Measurements from ENCODE around the gene SAMD3. TPM values are rescaled to one million over a fixed set of nuclear protein-coding genes. Genes with fewer than 3 reads are reported as not detected.

Gene SAMD3
- total and polyA plus RNA-seq, 11 donors = 0.06 to 4.2 (median 0.68) TPM; not detected in 4

DNA sequence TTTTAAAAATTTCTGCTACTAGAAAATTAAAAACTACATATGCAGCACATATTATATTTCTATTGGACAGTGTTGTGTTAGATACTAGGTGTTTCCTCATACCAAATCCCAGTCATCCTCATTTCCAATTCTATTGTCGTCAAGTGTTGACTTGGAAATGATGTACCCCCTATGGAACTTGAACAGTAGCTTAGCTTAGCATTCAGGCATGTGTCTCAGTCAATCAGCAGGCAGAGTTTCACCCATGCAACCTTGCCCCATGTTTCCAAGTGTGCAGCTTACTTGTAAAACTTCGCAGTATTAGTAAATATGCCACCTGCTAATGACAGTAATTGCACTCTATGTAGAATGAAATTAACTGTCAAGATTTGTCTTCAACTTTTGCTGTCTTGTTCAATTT lies 59.5 kb downstream of the SAMD3 start:
- ATAC-seq = no peak
- no peak for DNase-seq
- Histone ChIP-seq H3K4me3 (no peak overlapping the region), H3K9me3 (peaks cover 0 to 15% (median 0%) of the 10 kb centered on the region in 12 donors), H3K27ac (no peak overlapping the region), H3K36me3 (no peaks in the 10 kb centered on the region), H3K4me1 (peaks cover 0 to 6% (median 0%) of the 10 kb centered on the region in 12 donors), H3K27me3 (no peaks in the 10 kb centered on the region)
- intact Hi-C loops (cut with DNase I) = no loop called here
- no peak for TF ChIP-seq POLR2A (IDR thresholded peaks at IDR 0.05)
- TF ChIP-seq, protein P1, sequence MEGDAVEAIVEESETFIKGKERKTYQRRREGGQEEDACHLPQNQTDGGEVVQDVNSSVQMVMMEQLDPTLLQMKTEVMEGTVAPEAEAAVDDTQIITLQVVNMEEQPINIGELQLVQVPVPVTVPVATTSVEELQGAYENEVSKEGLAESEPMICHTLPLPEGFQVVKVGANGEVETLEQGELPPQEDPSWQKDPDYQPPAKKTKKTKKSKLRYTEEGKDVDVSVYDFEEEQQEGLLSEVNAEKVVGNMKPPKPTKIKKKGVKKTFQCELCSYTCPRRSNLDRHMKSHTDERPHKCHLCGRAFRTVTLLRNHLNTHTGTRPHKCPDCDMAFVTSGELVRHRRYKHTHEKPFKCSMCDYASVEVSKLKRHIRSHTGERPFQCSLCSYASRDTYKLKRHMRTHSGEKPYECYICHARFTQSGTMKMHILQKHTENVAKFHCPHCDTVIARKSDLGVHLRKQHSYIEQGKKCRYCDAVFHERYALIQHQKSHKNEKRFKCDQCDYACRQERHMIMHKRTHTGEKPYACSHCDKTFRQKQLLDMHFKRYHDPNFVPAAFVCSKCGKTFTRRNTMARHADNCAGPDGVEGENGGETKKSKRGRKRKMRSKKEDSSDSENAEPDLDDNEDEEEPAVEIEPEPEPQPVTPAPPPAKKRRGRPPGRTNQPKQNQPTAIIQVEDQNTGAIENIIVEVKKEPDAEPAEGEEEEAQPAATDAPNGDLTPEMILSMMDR (IDR thresholded peaks at IDR 0.05) = no peak
- WGBS, 4 donors = 85 to 91% (median 88%) methylated on average over 2 of the region's 2 CpGs

DNA sequence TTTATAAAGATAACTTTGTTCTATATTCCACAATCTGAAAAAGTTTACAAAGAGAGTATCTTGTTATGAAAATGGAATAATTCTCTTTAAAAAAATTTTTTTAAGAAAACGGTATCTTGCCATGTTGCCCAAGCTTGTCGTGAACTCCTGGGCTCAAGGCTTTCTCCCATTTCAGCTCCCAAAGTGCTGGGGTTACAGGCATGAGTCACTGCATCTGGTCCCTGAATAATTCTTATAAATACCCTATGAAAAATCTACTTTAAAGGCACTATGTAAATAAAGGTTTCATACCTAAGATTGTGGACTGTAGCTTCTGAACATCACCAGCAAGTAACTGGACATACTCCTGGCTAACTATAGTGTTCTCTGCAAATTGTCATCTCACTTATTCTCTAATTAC lies 60.3 kb downstream of the SAMD3 start:
- peaks cover 0 to 6% (median 0%) of the 10 kb centered on the region in 12 donors for H3K4me1 ChIP-seq
- DNase-seq (no peak), ATAC-seq (no peak)
- intact Hi-C loops (cut with DNase I) = no loop called here
- H3K36me3 ChIP-seq = no peaks in the 10 kb centered on the region
- no peaks in the 10 kb centered on the region for H3K27me3 ChIP-seq
- H3K4me3 ChIP-seq = no peak overlapping the region
- peak overlapping the region in 4 of 12 donors; percentile 7 to 61 (median 21) for H3K27ac ChIP-seq
- no peak for TF ChIP-seq POLR2A (IDR thresholded peaks at IDR 0.05)
- TF ChIP-seq, protein P1 (IDR thresholded peaks at IDR 0.05) = no peak
- H3K9me3 ChIP-seq = peaks cover 0 to 17% (median 0%) of the 10 kb centered on the region in 12 donors
- WGBS, 4 donors = 80 to 84% (median 81%) methylated on average over 2 of the region's 2 CpGs

DNA sequence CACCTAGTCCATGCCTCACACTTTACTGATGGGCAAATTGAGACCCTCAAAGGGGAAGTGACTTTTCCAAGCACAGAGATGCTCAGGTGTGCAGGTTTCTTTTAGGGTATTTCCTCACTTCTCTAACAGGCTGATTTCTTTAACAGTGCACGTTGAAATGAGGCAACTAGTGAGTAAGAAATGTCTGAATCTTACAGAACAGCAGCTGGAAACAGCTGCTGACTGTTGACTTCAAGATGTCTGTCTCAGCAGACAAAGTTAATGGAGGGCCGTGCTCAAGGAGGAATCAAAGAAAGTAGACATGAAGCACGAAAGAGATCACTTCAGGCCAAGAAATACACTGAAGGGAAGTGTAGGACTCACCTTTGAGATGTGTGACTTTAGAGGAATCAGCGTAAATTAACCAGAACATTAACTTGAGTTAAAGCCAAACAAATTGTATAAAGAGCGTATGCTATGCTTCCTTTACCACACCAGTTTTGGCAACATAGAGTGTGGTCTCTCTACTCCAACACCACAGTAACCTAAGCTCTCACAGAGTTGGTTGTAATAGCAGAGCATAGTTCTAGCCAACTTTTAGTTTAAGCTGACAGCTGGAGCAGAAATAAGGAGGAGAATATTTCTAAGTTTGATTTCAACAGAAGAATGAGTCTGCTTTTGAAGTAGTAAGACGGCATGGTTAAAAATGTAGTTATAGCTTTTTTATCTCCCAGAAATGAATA lies 60.9 kb downstream of the SAMD3 start:
- 46 to 55% (median 51%) methylated on average over 6 of the region's 6 CpGs for WGBS, 4 donors
- peak overlapping the region in 7 of 12 donors; percentile 3 to 66 (median 32) for H3K27ac ChIP-seq
- peaks cover 0 to 17% (median 0%) of the 10 kb centered on the region in 12 donors for H3K9me3 ChIP-seq
- peaks cover 0 to 6% (median 0%) of the 10 kb centered on the region in 12 donors for H3K4me1 ChIP-seq
- intact Hi-C loops (cut with DNase I) = no loop called here
- H3K27me3 ChIP-seq = no peaks in the 10 kb centered on the region
- no peaks in the 10 kb centered on the region for H3K36me3 ChIP-seq
- H3K4me3 ChIP-seq = no peak overlapping the region
- ATAC-seq (peak; percentile 37 to 92 (median 68)), DNase-seq (peak in 2 of 5 donors; percentile 44 to 56)
- no peak for TF ChIP-seq POLR2A (IDR thresholded peaks at IDR 0.05)
- TF ChIP-seq, protein P1 (IDR thresholded peaks at IDR 0.05) = no peak

DNA sequence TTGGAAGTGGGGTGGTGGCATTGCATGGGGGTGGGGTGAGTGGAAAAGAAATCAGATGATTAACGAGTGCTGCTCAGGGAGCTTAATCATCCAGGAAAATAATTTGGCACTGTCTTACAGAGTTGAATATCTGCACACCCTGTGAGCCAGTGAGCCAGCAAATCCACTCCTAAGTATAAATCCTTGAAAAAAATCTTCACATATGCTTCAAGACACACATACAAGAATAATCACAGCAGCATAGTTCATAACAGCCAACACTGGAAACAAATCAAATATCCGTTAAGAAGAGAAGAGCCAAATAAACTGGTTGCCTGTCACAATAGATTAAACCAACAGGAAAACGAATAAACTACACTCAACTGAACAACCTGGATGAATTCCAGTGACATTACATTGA lies 62.8 kb downstream of the SAMD3 start:
- no peaks in the 10 kb centered on the region for H3K36me3 ChIP-seq
- H3K4me1 ChIP-seq = peaks cover 0 to 6% (median 0%) of the 10 kb centered on the region in 12 donors
- DNase-seq (no peak), ATAC-seq (peak in 1 of 4 donors; percentile 52)
- no peaks in the 10 kb centered on the region for H3K27me3 ChIP-seq
- no peak overlapping the region for H3K27ac ChIP-seq
- no peak overlapping the region for H3K4me3 ChIP-seq
- peaks cover 0 to 17% (median 0%) of the 10 kb centered on the region in 12 donors for H3K9me3 ChIP-seq
- TF ChIP-seq POLR2A (IDR thresholded peaks at IDR 0.05) = no peak
- TF ChIP-seq, protein P1 (IDR thresholded peaks at IDR 0.05) = no peak
- WGBS, 4 donors = 42 to 51% (median 43%) methylated on average over 3 of the region's 3 CpGs
- intact Hi-C loops (cut with DNase I) = no loop called here

Measured in heart left ventricle (tissue), 16 donors.